NCI-H748 (cell line): ENCODE data around the gene RBFOX1.

Source experiments
- DNase-seq: peaks from one replicate; lab custom pipeline; 2025; ENCODE audit not compliant: unreplicated experiment; lab: John Stamatoyannopoulos, UW

RBFOX1 gene

GRCh38 chr16:7651803-7652570 lies 319.3 kb downstream of the RBFOX1 start:
- no peak for DNase-seq

GRCh38 chr16:7653746-7654461 lies 321.3 kb downstream of the RBFOX1 start:
- DNase-seq, result no peak

- DNase-seq, result no peak
These were observed 343.0 kb downstream of the RBFOX1 start for GRCh38 chr16:7675628-7676027.

GRCh38 chr16:7680296-7680695 lies 347.7 kb downstream of the RBFOX1 start:
- DNase-seq, result no peak

- DNase-seq, result no peak
These were observed 356.2 kb downstream of the RBFOX1 start for GRCh38 chr16:7688811-7689210.

GRCh38 chr16:7689234-7689633 lies 356.6 kb downstream of the RBFOX1 start:
- no peak for DNase-seq

DNA sequence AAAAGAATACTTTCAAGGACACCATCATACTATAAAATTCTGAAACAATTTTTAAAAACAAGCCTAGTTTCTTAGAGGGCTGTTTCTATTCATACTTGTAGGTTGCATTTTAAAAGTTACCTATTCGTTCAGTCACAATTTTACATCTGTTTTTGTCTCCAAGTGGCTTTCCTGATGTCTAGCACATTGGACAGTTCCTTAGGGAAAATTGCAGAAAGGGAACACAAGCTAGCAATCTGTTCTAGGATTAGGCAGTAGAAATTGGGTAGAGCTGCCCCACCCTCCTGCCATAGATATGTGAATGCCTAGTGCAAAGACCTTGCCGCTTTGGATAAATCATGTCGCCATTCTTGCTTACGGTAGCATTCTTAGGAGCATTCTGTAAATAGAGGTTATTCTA lies 358.9 kb downstream of the RBFOX1 start:
- no peak for DNase-seq

- no peak for DNase-seq
These were observed 371.0 kb downstream of the RBFOX1 start for GRCh38 chr16:7703672-7704071.

GRCh38 chr16:7705885-7706284 lies 373.2 kb downstream of the RBFOX1 start:
- no peak for DNase-seq

- DNase-seq, result no peak
These were observed 376.5 kb downstream of the RBFOX1 start for GRCh38 chr16:7709186-7709585.

DNA sequence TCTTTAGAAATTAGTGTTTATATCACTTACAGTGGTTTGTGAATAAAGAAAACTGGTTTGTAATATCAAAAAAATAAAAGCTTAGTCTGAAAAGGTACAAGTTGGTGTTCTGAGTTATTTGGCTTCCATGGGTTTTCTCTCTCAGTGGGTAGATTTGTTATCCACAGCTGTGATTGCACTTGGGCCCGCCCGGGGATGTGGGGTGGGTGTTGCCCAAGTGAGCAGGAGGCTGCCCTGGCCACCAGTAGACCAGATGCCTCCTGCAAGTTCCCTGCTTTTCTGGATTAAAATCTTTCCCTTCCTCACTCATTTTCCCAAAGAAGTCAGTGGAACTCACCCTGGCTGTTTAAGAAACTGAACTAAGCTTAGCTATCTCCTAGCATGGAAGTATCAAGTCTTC lies 380.6 kb downstream of the RBFOX1 start:
- no peak for DNase-seq

DNA sequence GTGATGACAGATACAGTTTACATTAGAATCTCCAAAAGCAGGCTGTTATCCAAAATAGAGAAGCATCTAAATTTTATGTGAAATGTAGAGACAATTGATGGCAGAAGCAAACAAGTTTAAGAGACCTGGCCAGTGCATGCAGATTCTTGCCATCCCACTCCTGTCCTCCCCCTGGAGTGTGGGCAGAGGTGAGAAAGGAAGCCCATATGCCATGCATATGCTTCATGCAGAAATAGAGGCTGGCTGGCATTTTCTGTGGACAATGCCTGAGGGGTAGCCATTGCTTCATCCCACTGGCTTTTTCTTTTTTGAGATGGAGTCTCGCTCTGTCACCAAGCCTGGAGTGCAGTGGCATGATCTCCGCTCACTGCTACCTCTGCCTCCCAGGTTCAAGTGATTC lies 382.1 kb downstream of the RBFOX1 start:
- no peak for DNase-seq

DNA sequence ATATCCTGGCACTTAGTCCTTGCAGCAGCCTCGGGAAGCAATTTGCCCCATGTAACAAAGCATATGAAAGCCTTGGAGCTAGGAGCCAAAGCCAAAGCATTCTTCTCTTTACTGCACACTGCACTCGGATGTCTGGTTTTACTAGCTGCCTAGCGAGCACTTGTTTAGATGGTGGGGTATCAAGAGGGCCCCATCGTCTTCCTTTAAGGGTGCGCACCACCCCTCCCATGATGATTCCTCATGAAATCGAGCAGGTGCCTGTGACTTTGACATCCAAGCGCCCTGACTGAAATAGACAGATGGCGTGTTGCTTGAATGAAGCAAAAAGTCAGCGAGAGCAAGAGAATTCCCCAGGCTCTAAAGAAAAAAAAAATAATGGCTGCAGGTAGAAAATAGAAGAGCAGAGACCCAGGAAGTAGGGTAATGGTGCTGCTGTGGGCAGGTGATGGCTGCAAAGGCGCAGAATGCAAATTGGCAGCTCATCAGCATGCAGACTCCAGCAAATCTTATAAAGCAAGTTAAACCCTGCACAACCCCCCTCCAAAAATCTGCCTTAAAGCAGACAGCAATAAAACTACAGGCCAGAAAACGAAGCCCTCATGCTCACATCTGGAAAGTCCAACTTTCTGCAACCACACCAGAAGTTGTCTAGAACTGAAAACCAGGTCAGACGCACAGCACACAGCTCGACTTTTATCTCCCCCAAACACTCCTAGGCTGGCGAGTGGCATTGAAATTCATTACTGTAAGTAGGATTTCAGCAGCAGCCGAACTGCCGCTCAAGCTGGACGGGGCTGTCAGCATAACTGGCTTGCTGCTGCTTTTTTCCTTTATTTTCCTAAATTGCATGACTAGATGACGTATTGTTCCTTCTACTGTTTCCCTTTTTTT lies 384.3 kb downstream of the RBFOX1 start:
- DNase-seq, result no peak

DNA sequence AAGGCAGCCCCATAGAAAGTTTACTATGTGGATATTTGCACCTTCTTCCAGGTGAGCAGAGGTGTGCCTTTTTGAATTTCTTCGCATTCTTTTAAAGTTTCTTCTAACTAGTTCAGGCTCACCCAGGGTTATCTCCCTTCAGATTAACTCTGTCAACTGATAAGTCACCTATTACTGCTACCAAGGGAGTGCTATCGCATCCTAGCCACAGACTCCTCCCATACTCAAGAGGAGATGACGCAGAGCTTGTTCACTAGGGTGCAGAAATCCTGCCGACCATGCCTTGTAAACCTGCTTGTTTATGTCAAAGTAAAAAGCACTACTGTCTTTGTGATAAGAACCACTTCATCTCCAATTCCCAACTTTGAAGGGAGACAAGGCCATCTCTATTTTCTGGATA lies 390.1 kb downstream of the RBFOX1 start:
- no peak for DNase-seq

DNA sequence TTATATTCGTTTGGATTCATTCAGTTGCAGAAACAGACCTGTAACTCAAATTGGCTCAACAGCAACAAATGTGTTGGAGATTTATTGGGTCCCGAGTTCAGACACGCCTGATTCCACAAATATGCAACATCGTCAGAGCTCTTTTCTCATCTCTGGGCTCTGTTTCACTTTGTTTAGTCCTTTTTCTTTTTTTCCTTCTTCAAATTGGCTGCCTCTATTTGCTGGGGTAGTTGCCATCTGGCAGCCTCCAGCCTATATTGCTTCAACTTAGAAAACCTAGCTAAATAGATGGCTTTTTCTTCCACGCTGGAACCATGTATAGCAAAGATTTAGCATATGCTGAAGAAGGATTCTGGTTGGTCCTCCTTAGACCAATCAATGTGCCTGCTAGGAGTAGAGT lies 398.5 kb downstream of the RBFOX1 start:
- DNase-seq, result no peak

GRCh38 chr16:7736138-7736665 lies 403.6 kb downstream of the RBFOX1 start:
- no peak for DNase-seq

DNA sequence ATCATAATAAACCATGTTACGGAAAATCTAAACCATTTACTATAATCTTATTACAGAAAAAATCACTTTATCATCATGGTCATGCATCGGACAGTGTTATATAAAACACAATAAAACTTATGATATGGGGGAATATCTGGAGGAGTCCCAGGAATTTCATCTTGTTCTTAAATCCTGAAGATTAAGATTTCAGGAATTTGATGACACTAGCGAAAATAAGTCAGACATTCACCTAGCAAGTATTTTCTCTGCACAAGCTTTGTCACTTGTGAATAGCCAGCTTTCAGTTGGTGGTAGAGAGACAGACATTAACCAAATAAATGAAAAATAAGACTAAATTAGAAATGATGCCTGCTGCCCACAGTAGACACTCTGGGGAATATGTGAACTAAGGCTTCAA lies 410.0 kb downstream of the RBFOX1 start:
- DNase-seq, result no peak

DNA sequence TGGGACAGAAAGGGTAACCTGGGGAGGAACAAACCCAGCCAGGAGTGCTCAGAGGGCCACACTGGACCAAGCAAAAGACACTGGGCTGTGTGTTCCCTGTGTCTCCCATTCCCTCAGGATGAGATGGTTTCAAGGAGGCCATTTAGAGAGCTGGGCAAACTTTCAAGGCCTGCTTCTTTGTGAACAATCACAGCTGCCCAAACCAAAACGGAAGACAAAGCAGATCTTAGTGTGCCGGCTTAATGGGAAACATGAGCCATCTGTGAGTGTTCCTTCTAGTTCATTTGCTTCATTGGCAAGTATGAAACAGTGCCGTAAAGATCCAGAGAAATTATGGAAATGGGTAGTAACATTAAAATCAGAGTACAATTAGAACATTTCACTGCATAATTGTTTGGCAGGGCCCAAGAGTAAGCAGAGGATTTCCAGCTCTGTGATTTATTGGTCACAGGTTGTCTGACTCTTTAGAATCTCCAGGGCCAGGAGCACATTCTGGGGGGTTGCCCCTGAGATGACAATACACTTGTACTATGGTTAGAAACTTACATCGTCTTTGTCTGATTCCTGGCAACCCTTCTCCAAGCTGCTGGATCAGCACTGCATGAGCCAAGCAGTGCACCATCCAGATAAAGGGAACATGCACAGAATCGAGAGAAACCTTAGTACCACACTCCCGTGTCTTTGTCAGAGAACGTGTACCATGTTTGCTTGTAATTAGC lies 412.1 kb downstream of the RBFOX1 start:
- no peak for DNase-seq

DNA sequence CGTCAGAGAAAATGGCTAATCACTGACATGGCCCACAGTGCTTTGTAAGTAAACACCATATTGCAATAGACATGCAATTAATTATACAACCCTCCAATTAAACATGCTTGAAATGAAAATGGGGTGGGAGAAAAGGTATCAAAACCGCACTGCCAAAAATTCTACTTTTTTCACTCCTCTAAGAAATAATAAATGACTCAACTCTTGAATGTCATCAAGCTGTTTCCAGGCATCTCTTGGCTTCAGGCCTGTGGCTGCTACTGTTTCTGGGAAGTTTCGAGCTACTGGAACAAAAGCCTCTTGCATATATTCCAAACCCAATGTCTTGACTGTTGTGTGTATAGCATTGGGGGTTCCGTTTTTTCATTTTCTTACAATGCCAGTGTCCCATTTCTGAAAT lies 412.6 kb downstream of the RBFOX1 start:
- DNase-seq, result peak; percentile 11

DNA sequence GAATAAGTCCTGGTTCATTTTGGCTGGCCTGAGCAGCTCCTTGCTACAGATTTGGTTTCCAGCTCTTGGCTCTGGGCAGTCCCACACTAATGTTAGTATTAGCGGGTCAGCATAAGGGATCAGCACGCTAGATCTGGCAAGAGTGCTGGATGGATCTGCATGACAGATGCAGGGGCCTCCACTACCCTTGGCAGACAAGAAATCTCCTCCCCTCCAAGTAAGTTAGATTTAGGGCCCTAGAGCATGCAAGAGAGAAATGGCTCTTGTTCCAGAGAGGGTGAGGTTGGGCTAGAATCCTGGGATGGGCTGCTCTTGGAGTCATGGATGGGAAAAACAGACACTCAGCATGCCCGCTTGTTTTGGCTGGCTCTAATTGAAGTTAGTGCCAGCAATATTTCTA lies 414.3 kb downstream of the RBFOX1 start:
- no peak for DNase-seq

DNA sequence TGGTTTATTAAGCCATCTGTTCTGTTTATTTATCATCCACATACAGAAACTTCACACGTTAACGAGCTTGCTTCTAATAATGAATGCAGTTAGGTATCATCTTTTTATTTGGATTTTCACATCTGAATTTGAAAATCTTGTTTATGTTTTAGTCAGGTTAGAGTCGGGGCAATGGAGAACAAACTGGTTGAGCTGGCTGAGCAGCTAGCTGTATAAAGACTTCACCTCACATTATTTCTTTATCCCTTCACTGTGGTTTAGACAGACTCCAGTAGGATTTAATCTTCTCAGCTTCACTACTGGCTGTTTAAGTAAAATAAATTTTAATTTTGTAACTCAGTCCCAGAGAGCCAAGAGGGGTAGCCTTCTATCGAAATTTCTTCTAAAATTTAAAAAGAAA lies 415.9 kb downstream of the RBFOX1 start:
- DNase-seq, result no peak
